GM12878 (cell line): ENCODE results near the gene ATP2A3. TPM values are rescaled to one million over a fixed set of nuclear protein-coding genes. Genes with fewer than 3 reads are reported as not detected.

ENCODE experiments used
- ATAC-seq: fragments of 200-7000 bp; cut with Tn5 transposase; 3 replicates; pipeline ENCODE4 v1.9.1; 2020; ENCODE audit warnings: mild to moderate bottlenecking, moderate library complexity
- BruUV-seq: library from RNA; stranded (reverse); fragments of 400-500 nt; replicated peaks from 2 replicates; lab custom pipeline; 2021; lab: Mats Ljungman, UMichigan
- CTCF ChIA-PET: fragments of 300-600 bp; sonication (Branson Sonifier 250); formaldehyde crosslinking; extraction: SDS; loops from one replicate; lab custom pipeline; 2021; ENCODE audit warnings: inconsistent platforms; lab: Yijun Ruan, JAX
- POLR2A ChIA-PET: fragments of 350-600 bp; formaldehyde crosslinking; extraction: SDS; loops from one replicate; lab custom pipeline; 2021; ENCODE audit warnings: inconsistent platforms; lab: Charles Lee
- RAD21 ChIA-PET: fragments of 300-600 bp; sonication (Branson Sonifier 250); formaldehyde crosslinking; loops from one replicate; lab custom pipeline; 2023; ENCODE audit warnings: antibody characterized with exemption; ENCODE audit not compliant: unreplicated experiment; lab: Charles Lee
- SMC1A ChIA-PET: fragments of 300-600 bp; sonication (Branson Sonifier 250); formaldehyde crosslinking; loops from one replicate; lab custom pipeline; 2023; ENCODE audit not compliant: unreplicated experiment, uncharacterized antibody; lab: Charles Lee
- DNase-seq: peaks from one replicate; pipeline ENCODE4 v3.0.0-alpha.2; 2011; ENCODE audit warnings: low read depth, low spot score
- FAIRE-seq: peaks from 3 replicates; lab custom pipeline; 2011; peaks lifted over from hg19 to GRCh38; lab: Jason Lieb, UNC
- H2AFZ ChIP-seq: 2 replicates; pipeline ENCODE4 v1.6.0; 2011; ENCODE audit warnings: low read depth, low read length, control low read depth; ENCODE audit not compliant: control insufficient read depth
- H3K27ac ChIP-seq: 2 replicates; pipeline ENCODE4 v1.5.1; 2011; ENCODE audit warnings: control low read depth; ENCODE audit not compliant: control insufficient read depth, insufficient read depth
- H3K27me3 ChIP-seq, 2 experiments: replicated peaks in 1 of 2; 2 replicates each; pipeline versions ENCODE4 v1.6.0 to v1.6.1; 2011; ENCODE audit warnings: low read length in 1 of 2; ENCODE audit not compliant: control insufficient read depth in 2 of 2, insufficient read depth in 2 of 2
- H3K36me3 ChIP-seq, 2 experiments: 2 replicates each; pipeline ENCODE4 v1.5.1; 2011; ENCODE audit warnings: low read length in 1 of 2; ENCODE audit not compliant: control insufficient read depth in 2 of 2, insufficient read depth in 2 of 2
- H3K4me1 ChIP-seq: 2 replicates; pipeline ENCODE4 v1.6.1; 2011; ENCODE audit warnings: mild to moderate bottlenecking, low read length, moderate library complexity, mixed read lengths; ENCODE audit not compliant: control insufficient read depth, insufficient read depth
- H3K4me2 ChIP-seq: 2 replicates; pipeline ENCODE4 v1.6.0; 2011; ENCODE audit warnings: control low read depth; ENCODE audit not compliant: control insufficient read depth, insufficient read depth
- H3K4me3 ChIP-seq: fragments of 200-600 bp; sonication (generic); 2 replicates; pipeline ENCODE4 v1.5.1; 2016
- H3K79me2 ChIP-seq: 2 replicates; pipeline ENCODE4 v1.6.0; 2011; ENCODE audit warnings: low read length; ENCODE audit not compliant: control insufficient read depth, insufficient read depth
- H3K9ac ChIP-seq: 2 replicates; pipeline ENCODE4 v1.8.0; 2011; ENCODE audit warnings: low read length, control low read depth, mixed read lengths; ENCODE audit not compliant: control insufficient read depth, insufficient read depth
- H3K9me3 ChIP-seq: replicated peaks from 3 replicates; pipeline ENCODE4 v1.5.1; 2011; ENCODE audit warnings: mild to moderate bottlenecking, low read length; ENCODE audit not compliant: control insufficient read depth, insufficient read depth
- H4K20me1 ChIP-seq: 2 replicates; pipeline ENCODE4 v1.6.0; 2011; ENCODE audit not compliant: control insufficient read depth, insufficient read depth
- BHLHE40 ChIP-seq, 2 experiments: fragments of 450-650 bp in 1 of 2; IDR thresholded peaks; 2 replicates each; pipeline ENCODE4 v1.6.1; 2011 to 2017; ENCODE audit warnings: low read depth in 2 of 2, borderline replicate concordance in 1 of 2, improper control_type of control experiment in 1 of 2, low read length in 1 of 2, mild to moderate bottlenecking in 1 of 2
- PAX5 ChIP-seq: IDR thresholded peaks from 2 replicates; pipeline ENCODE4 v1.6.1; 2011; ENCODE audit warnings: low read depth, low read length, borderline replicate concordance
- RFX5 ChIP-seq: IDR thresholded peaks from 2 replicates; pipeline ENCODE4 v1.6.1; 2011; ENCODE audit warnings: low read depth, low read length, improper control_type of control experiment
- WGBS: methylation state at CpG from one replicate; pipeline ENCODE4 v1.1.6; 2016; ENCODE audit warnings: low lambda C conversion rate; ENCODE audit not compliant: insufficient replicate concordance, insufficient coverage; ENCODE audit errors: missing lambda C conversion rate; 5-methylcytosine and 5-hydroxymethylcytosine counted together
- in situ Hi-C: fragments of 300-500 bp; cut with MboI; formaldehyde crosslinking; loops from 9 replicates; pipeline ENCODE4 v1.14.3; 2018; ENCODE audit warnings: mixed read lengths
- intact Hi-C: fragments of 100-400 bp; cut with micrococcal nuclease; formaldehyde crosslinking; loops from one replicate; pipeline ENCODE4 v1.14.2; 2022; ENCODE audit not compliant: unreplicated experiment
- polyA plus RNA-seq, 11 experiments: library from polyadenylated mRNA; depleted of rRNA in 4 of 11; unstranded in 6 of 11; stranded (reverse) in 5 of 11; fragments of >200 nt; fragmentation: Nextera tagmentation in 4 of 11; fragmentation: Illumina TruSeq in 1 of 11; extraction: Ambion mirVana in 4 of 11; extraction: Trizol in 1 of 11; gene quantifications; 1 replicate in 1 of 11; 2 replicates in 10 of 11; pipeline versions ENCODE4 v1.2.1 to v1.2.3, GENCODE V29; 2011 to 2016; ENCODE audit warnings: inconsistent platforms in 2 of 11, missing spikeins in 2 of 11, low read depth in 1 of 11
- total RNA-seq, 4 experiments: library from RNA; depleted of rRNA in 3 of 4; stranded (reverse); fragments of >200 nt in 3 of 4; fragmentation: Illumina TruSeq in 1 of 4; extraction: Trizol in 1 of 4; gene quantifications; 2 replicates each; pipeline versions ENCODE4 v1.2.1 to v1.2.3, GENCODE V29; 2013 to 2021

Gene ATP2A3
- total and polyA plus RNA-seq, 10 of the 15 experiments (the other 5 are each of a cell fraction or from before 2014, with no cell fraction given) = 1.0 to 99.2 (median 37.9) TPM

GRCh38 chr17:3890082-3890877 is 74.0 kb downstream of the ATP2A3 start:
- Histone ChIP-seq H3K79me2 (no peaks in the 10 kb centered on the region), H3K27me3 (peaks cover 0 to 2% of the 10 kb centered on the region in 2 experiments; a peak in 1 of 4 replicates), H3K4me1 (peaks cover 3% of the 10 kb centered on the region), H3K36me3 (no peaks in the 10 kb centered on the region), H4K20me1 (no peaks in the 10 kb centered on the region), H3K9me3 (no peaks in the 10 kb centered on the region), H2AFZ (no peak overlapping the region), H3K9ac (no peak overlapping the region), H3K4me3 (no peak overlapping the region), H3K4me2 (no peak overlapping the region), H3K27ac (no peak overlapping the region)
- RAD21 ChIA-PET = interaction anchor here (1.2 kb wide), 1 partner anchor 21 kb away, joined by 4 read pairs; no protein-coding TSS in a partner anchor
- CTCF ChIA-PET = interaction anchor here (0.6 to 1.9 kb wide), 4 partner anchors 27 to 456 kb away, joined by 3 to 10 read pairs (median 4); partner anchors contain the start of gene NCBP3
- in situ Hi-C loops = no loop called here
- no peak for ATAC-seq
- 29% methylated on average over 22 of the region's 22 CpGs for WGBS
- intact Hi-C loops = no loop called here
- no peak for FAIRE-seq
- no peak for DNase-seq
- POLR2A ChIA-PET = interaction anchor here (0.5 kb wide), 1 partner anchor 94 kb away, joined by 3 read pairs; no protein-coding TSS in a partner anchor
- SMC1A ChIA-PET = interaction anchor here (1.3 to 1.8 kb wide), 2 partner anchors 14 to 24 kb away, joined by 3 to 4 read pairs; no protein-coding TSS in a partner anchor
- no peak for TF ChIP-seq RFX5
- peak; percentile 51; the same call in 1 of the 2 replicates for TF ChIP-seq PAX5
- peak in 1 of 2 experiments; percentile 24; a peak in 1 of 4 replicates for TF ChIP-seq BHLHE40 (IDR thresholded peaks at IDR 0.05; ENCODE audit: borderline replicate concordance in 1 of 2, low read depth in 2 of 2, low read length in 1 of 2)
- no TSS peak for BruUV-seq
